ENCODE measurements around the gene GNAO1. TPM values are rescaled to one million over a fixed set of nuclear protein-coding genes. Genes with fewer than 3 reads are reported as not detected.

GNAO1 gene
- total RNA-seq, 1 donor from 2014 or later, result 1.9 TPM

- Histone ChIP-seq H3K4me1 (peaks cover 5% of the 10 kb centered on the region), H3K4me3 (no peak overlapping the region)
Observed at GRCh38 chr16:56221995-56222394, 30.7 kb downstream of the GNAO1 start.

GRCh38 chr16:56222474-56222997 is 31.2 kb downstream of the GNAO1 start:
- Histone ChIP-seq H3K27ac (no peak overlapping the region), H3K79me2 (ENCODE audit: low read depth) (no peaks in the 10 kb centered on the region), H3F3A (ENCODE audit: low read depth) (no peaks in the 10 kb centered on the region), H4K20me1 (ENCODE audit: low read depth) (no peaks in the 10 kb centered on the region), H2AFZ (replicated peaks) (no peak overlapping the region), H3K4me3 (no peak overlapping the region), H3K4me1 (peaks cover 5% of the 10 kb centered on the region), H3K36me3 (no peaks in the 10 kb centered on the region), H3K4me2 (no peak overlapping the region), H3K9ac (no peak overlapping the region), H3K9me3 (ENCODE audit: low read depth) (no peaks in the 10 kb centered on the region), H3K27me3 (no peaks in the 10 kb centered on the region)
- no peak for DNase-seq (ENCODE audit: low spot score)
- TF ChIP-seq EZH2phosphoT487 (IDR thresholded peaks at IDR 0.05) (no peak), CTCF (IDR thresholded peaks at IDR 0.05) (no peak), EZH2 (IDR thresholded peaks at IDR 0.05) (no peak)
- H3K4me3 Mint-ChIP-seq, result no peak overlapping the region
- peaks cover 8% of the 10 kb centered on the region for H3K27me3 Mint-ChIP-seq (ENCODE audit: insufficient read depth, low read depth)
- H3K27ac Mint-ChIP-seq, result no peak overlapping the region
- H3K9me3 Mint-ChIP-seq, result no peaks in the 10 kb centered on the region
- H3K4me1 Mint-ChIP-seq, result peaks cover 20% of the 10 kb centered on the region
- no peaks in the 10 kb centered on the region for H3K36me3 Mint-ChIP-seq

More at GRCh38 chr16:56221995-56222394, 30.7 kb downstream of the GNAO1 start:
- Mint-ChIP-seq H3K4me3 (no peak overlapping the region), H3K9me3 (no peaks in the 10 kb centered on the region), H3K27me3 (ENCODE audit: insufficient read depth, low read depth) (peaks cover 8% of the 10 kb centered on the region), H3K4me1 (peaks cover 20% of the 10 kb centered on the region), H3K27ac (no peak overlapping the region), H3K36me3 (no peaks in the 10 kb centered on the region)
- DNase-seq (ENCODE audit: low spot score), result no peak
- no peaks in the 10 kb centered on the region for H3K9me3 ChIP-seq (ENCODE audit: low read depth)
- no peak overlapping the region for H3K27ac ChIP-seq
- H4K20me1 ChIP-seq (ENCODE audit: low read depth), result no peaks in the 10 kb centered on the region
- no peak overlapping the region for H3K9ac ChIP-seq
- no peak overlapping the region for H2AFZ ChIP-seq (replicated peaks)
- no peaks in the 10 kb centered on the region for H3F3A ChIP-seq (ENCODE audit: low read depth)
- TF ChIP-seq EZH2 (IDR thresholded peaks at IDR 0.05), result no peak
- no peak for TF ChIP-seq EZH2phosphoT487 (IDR thresholded peaks at IDR 0.05)
- no peaks in the 10 kb centered on the region for H3K36me3 ChIP-seq
- no peaks in the 10 kb centered on the region for H3K27me3 ChIP-seq
- no peak overlapping the region for H3K4me2 ChIP-seq
- no peaks in the 10 kb centered on the region for H3K79me2 ChIP-seq (ENCODE audit: low read depth)

DNA sequence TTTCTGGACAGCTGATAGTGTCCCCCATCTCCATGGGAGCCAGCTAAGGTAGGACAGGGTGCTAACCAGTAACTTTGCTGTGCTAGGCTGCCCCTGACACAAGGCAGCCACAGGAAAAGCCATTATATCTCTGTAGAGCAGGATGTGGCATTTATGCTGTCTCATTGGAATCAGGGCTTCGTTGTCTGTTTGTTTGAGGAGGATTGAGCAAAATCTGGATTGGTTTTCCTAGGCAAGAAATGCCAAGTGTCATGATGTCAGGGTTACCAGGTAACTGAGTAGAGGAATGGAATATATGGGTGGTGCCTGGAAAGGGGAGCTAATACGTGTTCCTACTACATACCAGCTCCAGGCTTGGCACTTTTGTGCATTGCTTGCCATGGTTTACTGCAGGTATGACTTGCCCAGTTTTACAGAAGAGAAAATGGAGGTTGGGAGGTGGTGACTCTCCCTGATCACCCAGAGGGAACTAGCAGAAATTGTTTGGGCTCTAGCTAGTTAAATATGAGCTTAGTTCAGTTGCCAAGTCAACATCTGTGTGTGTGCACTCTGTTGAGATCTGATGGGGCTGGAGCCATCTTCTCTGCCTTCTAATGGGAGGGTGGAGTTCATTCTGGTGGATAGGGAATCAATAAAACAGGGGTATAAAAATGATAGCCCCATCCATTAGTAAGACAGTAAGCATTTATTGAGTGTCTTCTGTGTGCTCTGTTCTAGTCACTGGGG is 33.9 kb downstream of the GNAO1 start:
- no peak for TF ChIP-seq EZH2 (IDR thresholded peaks at IDR 0.05)
- no peak for TF ChIP-seq CTCF (IDR thresholded peaks at IDR 0.05)
- no peak for TF ChIP-seq EZH2phosphoT487 (IDR thresholded peaks at IDR 0.05)
- H3K9me3 ChIP-seq (ENCODE audit: low read depth), result no peaks in the 10 kb centered on the region
- H3F3A ChIP-seq (ENCODE audit: low read depth), result no peaks in the 10 kb centered on the region
- no peak overlapping the region for H3K4me2 ChIP-seq
- no peak overlapping the region for H3K27ac Mint-ChIP-seq
- peaks cover 4% of the 10 kb centered on the region for H3K27me3 Mint-ChIP-seq (ENCODE audit: insufficient read depth, low read depth)
- DNase-seq (ENCODE audit: low spot score), result no peak
- H3K27me3 ChIP-seq, result no peaks in the 10 kb centered on the region
- no peaks in the 10 kb centered on the region for H3K79me2 ChIP-seq (ENCODE audit: low read depth)
- H2AFZ ChIP-seq (replicated peaks), result no peak overlapping the region
- H3K9ac ChIP-seq, result no peak overlapping the region
- no peaks in the 10 kb centered on the region for H3K36me3 Mint-ChIP-seq
- no peak overlapping the region for H3K4me3 ChIP-seq
- H3K27ac ChIP-seq, result no peak overlapping the region
- no peaks in the 10 kb centered on the region for H3K36me3 ChIP-seq
- H3K9me3 Mint-ChIP-seq, result no peaks in the 10 kb centered on the region
- H4K20me1 ChIP-seq (ENCODE audit: low read depth), result no peaks in the 10 kb centered on the region
- peaks cover 5% of the 10 kb centered on the region for H3K4me1 ChIP-seq
- peaks cover 18% of the 10 kb centered on the region for H3K4me1 Mint-ChIP-seq
- no peak overlapping the region for H3K4me3 Mint-ChIP-seq

DNA sequence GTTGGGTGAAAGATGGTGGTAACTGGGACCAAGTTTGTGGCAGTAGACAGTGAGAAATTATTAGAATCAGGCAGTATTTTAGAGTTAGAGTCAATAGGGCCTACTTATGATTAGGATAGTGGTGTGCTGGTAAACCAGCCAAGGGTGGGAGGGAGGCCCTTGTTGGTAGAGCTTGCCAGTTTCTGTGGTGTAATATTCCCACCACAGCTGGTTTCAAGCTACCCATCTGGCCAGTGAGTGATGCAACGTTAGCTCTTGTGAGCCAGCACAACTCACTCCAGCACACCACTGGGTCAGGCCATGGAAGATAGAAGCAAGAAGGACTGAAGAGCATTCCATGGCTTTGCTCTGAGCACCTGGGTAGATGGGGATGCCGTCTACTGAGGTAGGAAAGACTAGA is 34.9 kb downstream of the GNAO1 start:
- no peaks in the 10 kb centered on the region for H3K36me3 Mint-ChIP-seq
- H4K20me1 ChIP-seq (ENCODE audit: low read depth), result no peaks in the 10 kb centered on the region
- no peaks in the 10 kb centered on the region for H3K27me3 ChIP-seq
- no peak overlapping the region for H3K4me3 ChIP-seq
- H3K9me3 Mint-ChIP-seq, result no peaks in the 10 kb centered on the region
- H3K4me2 ChIP-seq, result no peak overlapping the region
- TF ChIP-seq EZH2phosphoT487 (IDR thresholded peaks at IDR 0.05) (no peak), EZH2 (IDR thresholded peaks at IDR 0.05) (no peak), CTCF (IDR thresholded peaks at IDR 0.05) (no peak)
- H3F3A ChIP-seq (ENCODE audit: low read depth), result no peaks in the 10 kb centered on the region
- DNase-seq (ENCODE audit: low spot score), result no peak
- H3K4me3 Mint-ChIP-seq, result no peak overlapping the region
- no peaks in the 10 kb centered on the region for H3K9me3 ChIP-seq (ENCODE audit: low read depth)
- peaks cover 4% of the 10 kb centered on the region for H3K27me3 Mint-ChIP-seq (ENCODE audit: insufficient read depth, low read depth)
- H3K4me1 ChIP-seq, result peaks cover 5% of the 10 kb centered on the region
- no peak overlapping the region for H2AFZ ChIP-seq (replicated peaks)
- no peak overlapping the region for H3K27ac ChIP-seq
- H3K79me2 ChIP-seq (ENCODE audit: low read depth), result no peaks in the 10 kb centered on the region
- H3K9ac ChIP-seq, result no peak overlapping the region
- no peak overlapping the region for H3K27ac Mint-ChIP-seq
- H3K4me1 Mint-ChIP-seq, result peaks cover 17% of the 10 kb centered on the region
- H3K36me3 ChIP-seq, result no peaks in the 10 kb centered on the region

All from neural progenitor cell (in vitro differentiated cells).